NCI-H2171 (cell line): ENCODE measurements around the gene TRNP1.
A peak's percentile ranks its signal among the peaks of the same experiment; 100 is the strongest.
"Not testable (repeated sequence)": the region's sequence is repeated elsewhere in the genome, so short reads cannot be mapped to it uniquely, and the experiment has no call there.

Source experiments
- DNase-seq: peaks from one replicate; lab custom pipeline; 2025; lab: John Stamatoyannopoulos, UW

TRNP1 gene, protein sequence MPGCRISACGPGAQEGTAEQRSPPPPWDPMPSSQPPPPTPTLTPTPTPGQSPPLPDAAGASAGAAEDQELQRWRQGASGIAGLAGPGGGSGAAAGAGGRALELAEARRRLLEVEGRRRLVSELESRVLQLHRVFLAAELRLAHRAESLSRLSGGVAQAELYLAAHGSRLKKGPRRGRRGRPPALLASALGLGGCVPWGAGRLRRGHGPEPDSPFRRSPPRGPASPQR

DNA sequence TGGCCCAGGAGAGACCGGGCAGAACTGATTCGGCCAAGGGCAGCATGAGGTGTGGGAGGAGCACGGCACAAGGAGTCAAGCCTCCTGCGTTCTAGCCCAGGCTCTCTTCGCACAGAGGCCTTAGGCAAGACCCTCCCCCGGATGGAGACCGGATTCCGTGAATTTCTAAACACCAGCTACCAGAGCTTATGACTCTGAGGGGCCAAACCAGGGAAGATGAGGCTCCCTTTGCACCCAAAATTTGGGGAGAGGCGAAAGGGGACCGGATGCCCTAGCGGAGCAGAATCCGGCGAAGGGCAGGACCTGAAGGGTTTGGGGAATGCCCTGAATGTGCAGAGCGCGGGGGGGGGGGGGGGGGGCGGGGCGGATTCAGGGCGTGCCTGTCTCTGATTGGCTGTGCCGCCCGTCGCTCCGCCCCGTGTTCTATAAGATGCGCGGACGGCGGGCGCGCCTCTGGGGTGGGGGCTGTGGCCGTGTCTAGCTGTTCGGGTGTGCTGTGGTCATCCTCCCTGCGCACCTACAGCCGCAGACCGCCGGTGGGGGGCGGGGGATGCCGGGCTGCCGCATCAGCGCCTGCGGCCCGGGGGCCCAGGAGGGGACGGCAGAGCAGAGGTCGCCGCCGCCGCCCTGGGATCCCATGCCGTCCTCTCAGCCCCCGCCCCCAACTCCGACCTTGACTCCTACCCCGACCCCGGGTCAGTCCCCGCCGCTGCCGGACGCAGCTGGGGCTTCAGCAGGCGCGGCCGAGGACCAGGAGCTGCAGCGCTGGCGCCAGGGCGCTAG lies at the start of gene TRNP1:
Gene TRNP1, plus strand, starts transcription at position 456 of the 783 bp plus-strand sequence. Its CDS starts 95 bp downstream, at position 551.
- peak; percentile 76 for DNase-seq

DNA sequence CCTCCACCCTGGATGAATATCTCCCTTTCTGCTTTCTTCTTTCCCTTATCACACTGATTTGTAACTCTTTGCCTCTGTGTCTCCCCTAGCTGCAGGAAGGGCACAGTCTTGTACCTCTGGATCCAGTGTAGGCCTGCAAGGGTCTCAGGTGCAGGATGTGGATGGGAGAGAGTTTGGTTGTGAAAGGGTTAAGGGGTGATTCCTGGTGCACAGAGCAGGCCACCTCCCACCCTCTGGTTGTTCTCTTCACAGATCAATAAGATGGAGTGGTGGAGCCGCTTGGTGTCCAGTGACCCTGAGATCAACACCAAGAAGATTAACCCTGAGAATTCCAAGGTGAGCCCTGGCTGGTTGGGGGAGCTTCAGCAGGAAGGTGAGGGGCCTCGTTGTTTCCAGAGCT lies 48.4 kb upstream of the TRNP1 start:
- no peak for DNase-seq

DNA sequence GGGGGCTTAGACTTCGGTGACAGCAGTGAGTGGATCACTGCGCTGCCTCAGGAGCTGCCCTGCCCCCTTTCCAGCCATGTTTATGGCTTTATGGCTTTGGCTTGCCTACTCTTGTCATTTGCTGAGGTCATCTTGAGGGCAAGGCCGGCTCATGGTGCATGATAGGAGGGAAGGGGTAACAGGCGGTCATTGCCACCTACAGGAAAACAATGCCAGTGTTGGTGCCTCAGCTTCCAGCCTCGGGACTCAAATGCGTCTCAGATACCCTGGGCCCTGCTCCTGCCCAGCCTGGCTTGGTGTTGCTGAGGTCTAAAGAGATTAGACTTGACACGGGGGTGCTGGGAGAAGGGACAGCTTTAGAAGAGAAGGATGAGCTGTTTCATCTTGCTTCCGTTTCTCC lies 47.8 kb upstream of the TRNP1 start:
- no peak for DNase-seq

DNA sequence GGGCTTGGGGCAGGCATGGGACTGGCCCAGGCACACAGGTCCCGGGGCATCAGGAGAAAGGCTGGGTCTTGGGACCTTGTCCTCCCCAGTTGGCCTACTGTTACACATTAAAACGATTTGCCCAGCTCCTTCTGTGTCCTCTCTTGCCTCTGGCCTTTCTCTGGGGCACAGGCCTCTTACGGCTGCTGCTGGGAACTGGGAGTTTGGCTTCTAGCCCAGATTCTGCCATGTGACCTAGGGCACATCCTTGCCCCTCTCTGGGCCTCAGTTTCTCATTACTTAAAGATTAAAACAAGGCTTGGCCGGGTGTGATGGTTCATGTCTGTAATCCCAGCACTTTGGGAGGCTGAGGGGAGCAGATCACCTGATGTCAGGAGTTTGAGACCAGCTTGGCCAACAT lies 47.2 kb upstream of the TRNP1 start:
- DNase-seq = no peak

DNA sequence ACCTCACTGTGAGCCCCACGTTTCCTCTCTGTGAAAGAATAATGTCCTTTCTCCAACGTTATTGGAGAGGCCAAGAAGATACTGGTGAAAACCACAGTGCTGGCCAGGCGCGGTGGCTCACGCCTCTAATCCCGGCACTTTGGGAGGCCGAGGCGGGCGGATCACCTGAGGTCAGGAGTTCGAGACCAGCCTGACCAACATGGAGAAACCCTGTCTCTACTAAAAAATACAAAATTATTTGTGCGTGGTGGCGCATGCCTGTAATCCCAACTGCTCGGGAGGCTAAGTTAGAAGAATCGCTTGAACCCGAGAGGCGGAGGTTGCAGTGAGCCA lies 44.8 kb upstream of the TRNP1 start:
- not testable (repeated sequence) for DNase-seq

DNA sequence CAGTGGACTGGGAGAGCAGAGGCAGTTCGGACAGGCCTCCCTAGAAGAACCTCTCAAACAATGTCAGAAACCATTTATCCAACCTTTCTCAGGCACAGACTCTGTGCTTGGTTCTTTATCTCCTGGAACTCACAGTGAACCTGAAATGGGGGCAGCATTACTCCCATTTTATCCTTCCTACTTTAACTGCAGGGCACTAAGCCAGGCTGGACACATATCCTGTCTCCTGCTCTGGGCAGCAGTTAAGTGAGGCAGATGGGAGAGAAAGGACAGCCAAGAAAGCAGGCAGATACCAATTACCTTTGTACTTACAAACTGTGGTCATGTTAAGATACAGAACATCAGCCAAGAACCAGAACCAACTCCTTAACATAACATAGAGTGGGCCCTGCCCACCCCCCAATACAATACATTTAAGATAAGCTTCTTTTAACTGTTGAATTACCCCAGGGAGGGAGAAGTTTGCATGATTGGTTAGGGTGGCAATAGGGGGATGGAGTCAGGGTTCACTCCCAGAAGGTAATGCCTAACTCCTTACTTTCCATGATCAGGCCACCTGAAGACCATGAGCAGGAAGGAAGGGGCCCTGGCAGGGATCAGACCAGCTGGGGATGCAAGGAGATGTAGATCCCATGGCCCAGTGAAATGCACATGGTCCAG lies 44.1 kb upstream of the TRNP1 start:
- no peak for DNase-seq

DNA sequence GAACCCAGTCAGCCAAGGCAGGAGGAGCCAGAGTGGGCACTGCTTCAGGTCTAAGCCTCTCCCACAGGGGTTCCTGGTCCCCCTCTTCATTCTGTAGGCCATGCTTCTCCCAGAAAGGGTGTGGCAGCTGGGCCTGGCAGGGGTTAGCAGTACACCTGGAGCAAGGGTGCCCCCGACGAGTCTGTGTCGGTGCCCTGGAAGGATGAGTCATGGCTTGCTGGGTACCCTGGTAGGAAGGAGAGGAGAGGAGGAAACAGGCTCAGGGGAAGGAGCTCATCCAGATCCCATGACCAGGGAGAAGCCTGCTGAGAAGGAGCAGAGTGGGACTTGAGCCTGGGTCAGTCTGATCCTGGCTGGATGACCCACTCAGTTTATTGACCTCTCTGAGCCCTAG lies 43.6 kb upstream of the TRNP1 start:
- no peak for DNase-seq

DNA sequence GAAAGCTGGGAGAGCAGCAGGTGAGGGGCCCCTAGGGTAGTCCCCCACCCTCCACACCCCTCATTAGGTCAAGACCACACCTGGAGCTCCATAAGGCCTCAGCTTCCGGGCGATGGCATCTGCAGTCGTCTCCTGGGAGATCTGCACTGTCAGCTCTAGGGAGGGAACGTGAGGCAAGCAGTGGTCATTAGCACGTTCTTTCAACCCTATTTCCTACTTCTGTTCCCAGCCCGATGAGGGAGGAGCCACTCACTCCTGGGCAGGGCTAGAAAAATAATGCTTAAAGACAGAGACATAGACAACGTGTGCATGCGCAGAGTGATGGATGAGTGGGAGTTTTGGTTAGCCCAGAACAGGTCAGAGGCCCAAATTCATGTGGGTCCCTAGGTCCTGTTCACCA lies 42.9 kb upstream of the TRNP1 start:
- DNase-seq = no peak

DNA sequence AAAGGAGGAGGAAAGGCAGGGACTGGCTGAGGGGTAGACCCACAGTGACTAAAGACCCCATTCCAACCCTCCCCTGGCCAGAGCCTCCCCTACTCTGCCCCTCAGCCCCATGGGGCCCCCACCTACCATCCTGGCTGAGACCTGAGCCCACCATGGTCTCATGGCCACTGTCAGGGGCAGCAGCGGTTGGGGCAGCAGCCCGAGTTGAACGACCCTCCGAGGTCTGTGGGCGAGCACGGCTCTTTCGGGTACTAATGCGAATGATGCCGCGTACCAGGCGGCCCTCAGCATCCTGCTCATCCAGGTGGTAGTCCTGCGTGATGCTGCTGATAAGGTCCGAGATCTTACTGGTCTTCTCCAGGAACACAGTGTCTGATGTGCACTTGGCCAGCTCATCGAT lies 42.3 kb upstream of the TRNP1 start:
- no peak for DNase-seq

DNA sequence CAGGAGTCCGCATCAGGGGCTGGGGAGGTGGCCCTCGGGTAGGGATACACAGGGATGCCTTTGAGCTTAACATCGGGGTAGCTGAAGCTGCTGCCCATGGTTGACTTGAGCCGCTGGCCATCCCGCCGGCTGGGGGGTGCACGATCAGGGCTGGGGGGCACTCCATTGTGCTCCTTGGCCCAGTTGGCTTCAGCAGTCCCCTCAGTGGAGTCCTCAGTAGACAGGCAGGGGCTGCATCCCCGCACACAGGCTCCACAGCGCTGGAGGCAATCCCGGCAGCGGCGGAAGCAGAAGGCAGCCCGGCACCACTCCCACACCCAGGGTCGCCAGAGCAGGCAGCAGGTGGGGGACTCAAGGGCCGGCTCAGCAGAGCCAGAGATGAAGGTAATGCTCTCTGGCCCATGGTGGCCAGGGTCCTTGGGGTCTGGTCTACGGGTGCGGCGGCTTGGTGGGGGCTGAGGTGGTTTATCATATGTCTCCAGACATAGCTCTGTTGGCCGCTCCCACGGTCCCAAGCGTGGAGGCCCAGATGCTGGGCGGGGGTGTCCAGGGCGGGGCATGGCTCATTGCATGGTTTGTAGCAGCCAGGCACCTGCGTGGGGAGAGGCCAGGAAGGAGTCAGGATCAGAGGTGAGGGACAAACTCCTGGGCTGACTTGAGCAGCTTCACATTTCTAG lies 41.5 kb upstream of the TRNP1 start:
- DNase-seq = no peak

DNA sequence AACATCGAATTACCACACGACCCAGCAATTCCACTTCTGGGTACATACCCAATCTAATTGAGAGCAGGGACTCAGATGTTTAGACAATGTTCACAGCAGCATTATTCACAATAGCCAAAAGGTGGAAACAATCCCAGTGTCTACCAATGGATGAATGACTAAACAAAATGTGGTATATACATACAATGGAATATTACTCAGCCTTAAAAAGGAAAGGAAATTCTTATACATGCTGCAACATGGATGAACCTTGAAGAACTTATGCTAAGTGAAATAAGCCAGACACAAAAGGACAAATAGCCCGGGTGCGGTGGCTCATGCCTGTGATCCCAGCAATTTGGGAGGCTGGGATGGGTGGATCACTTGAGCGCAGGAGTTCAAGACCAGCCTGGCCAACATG lies 40.1 kb upstream of the TRNP1 start:
- no peak for DNase-seq

DNA sequence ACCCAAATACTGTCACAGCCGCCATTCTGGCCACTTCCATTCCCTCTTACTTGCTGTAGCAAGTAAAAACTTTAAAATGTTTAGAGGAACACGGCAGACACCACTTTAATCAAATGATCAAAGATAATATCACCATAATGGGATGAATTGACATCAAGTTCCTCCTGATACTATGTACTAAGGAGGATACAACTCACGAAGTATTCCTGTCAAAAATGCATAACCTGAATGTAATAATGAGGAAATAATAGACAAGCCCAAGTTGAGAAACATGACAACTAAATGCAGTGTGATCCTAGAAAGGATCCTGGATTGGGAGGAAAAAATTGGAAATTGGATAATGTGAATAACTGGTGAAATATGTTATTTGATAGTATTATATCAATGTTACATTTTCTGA lies 37.2 kb upstream of the TRNP1 start:
- DNase-seq = no peak

DNA sequence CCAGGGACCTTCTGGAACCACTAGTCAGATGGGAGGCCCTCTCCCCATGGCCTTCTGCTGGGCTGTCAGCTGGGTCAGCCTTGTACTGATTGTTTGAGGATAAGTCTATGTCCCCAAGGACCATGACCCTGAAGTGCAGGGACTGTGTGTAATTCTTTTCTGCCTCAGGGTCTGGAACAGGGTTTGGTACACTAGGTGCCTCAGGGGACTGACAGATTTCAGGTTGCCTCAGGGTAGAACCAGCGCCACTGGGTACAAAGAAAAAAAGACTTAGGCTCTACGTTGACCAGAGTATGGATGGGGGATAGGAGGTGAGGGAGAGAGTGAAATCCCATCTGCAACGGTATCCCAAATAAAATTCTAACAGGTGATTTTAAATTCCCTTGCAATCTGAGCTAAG lies 36.2 kb upstream of the TRNP1 start:
- no peak for DNase-seq

DNA sequence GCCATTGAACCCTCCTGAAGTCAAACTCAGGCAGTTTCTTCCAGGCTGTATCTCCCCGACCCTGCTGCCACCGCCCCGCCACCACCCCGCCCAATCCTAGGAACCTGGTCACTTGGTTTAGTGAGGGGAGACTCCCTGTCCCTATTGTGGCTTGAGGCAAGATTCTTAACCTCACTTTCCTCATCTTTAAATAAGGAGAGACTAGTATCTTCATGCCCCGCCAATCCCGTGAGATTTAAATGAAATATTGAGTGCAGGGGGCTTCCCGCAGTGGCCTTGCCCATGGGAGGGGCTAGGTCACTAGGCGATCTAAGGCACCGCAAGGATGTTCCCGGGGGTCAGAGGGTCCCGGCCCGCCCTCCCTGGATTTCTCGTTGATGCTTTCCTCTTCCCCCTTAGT lies 34.2 kb upstream of the TRNP1 start:
- no peak for DNase-seq

DNA sequence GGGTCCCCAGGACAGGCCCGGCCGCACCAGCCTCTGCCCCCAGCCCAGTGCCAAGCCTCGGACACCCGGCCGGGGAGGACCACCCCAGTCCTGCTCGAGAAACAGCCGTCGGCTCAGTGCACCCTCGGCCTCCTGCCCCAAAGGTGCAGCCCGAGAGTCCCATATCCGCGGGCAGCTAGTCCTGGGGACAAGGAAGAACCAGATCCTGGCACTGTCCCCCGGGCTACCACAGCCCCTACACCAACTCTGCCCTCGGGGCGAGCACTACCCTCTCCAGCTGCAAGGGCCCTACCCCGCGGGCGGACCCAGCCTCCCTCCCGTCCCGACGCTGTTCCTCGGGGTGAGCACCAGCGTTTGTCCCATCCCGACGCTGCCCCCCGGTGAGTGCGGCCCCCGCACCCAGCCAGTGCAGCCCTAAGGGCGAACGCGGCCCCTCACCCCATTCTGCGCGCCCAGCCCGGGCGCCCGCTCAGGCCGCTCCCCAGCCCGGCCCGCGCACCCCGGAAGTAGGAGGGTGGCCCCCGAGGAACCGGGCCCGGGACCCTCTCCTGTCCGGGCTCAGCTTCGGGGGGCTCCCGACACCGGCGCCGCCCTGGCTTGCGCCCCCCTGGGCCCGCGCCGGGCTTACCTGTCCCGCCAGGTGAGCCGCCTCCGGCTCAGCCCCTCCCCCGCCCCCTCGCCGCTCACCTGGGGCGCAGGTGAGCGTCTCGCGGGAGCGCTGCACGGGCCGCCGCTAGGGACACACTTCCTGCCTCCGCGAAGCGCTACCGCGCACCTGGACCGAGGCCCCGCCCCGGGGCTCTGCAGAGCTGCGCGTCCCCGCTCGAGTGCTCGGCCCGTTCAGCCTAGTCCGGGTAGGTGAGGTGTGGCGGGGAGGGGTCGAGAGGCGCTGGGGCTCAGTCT lies 33.5 kb upstream of the TRNP1 start, which contains the start of gene KDF1:
Gene KDF1, minus strand, starts transcription at position 747 of the 903 bp plus-strand sequence. CDS start 8,088 bp downstream, outside the sequence.
- DNase-seq = peak; percentile 76

DNA sequence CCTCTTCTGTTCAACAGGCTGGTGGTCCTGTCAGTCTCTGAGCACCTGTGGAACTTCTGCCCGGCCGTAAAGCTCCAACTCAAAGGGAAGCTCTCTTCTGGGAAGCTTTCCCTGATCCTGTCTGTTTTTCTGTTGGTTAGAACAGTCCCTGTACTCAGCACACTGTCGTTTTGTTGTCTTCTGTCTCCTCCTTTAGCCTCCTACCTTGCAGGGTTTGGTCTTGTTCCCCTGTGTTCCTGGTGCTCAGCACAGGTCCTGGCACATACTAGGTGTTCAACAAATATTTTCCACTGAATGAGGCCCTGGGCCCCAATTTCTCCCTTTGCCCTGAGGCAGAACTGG lies 32.9 kb upstream of the TRNP1 start:
- no peak for DNase-seq

DNA sequence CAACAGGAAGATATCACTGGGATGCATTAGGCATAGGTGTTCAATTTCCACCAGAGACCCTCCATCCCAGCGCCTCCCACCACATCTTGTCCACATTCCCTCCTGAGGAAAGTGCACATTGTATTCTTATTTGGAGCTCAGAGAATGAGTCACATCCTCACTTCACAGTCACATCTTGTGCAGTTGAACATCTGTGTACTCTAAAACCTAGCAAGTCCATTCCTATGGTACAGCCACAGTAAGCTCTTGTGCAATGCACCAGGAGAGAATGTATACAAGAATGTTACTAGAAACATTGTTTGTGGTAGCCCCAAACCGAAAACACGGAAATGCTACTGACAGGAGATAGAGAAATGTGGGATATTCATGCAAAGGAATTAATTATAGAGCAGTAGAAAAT lies 31.7 kb upstream of the TRNP1 start:
- DNase-seq = no peak

DNA sequence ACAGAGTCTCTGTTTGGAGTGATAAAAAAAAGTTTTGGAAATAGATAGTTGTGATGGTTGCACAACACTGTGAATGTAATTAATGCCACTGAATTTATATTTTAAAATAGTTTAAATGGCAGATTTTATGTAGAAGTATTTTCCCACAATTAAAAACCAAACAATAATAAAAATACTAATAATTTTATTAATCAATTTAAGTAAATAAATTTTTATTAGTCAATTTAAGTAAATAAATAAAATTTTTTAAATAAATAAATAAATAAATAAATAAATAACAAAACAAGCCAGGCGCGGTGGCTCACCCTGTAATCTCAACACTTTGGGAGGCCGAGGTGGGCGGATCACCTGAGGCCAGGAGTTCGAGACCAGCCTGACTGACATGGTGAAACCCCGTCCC lies 28.3 kb upstream of the TRNP1 start:
- DNase-seq = no peak

DNA sequence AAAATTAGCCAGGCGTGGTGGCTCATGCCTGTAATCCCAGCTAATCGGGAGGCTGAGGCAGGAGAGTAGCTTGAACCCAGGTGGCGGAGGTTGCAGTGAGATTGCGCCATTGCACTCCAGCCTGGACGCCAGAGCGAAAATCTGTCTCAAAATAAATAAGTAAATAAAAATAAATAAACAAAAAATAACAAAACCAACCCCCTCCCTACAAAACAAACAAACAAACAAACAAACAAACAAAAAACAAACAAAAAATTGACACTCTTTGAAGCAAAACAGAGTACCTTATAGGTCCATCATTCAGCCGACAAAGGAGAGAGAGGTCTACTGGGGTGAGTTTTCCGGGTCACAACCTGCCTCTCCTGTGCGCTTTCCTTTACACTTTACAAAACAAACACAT lies 27.9 kb upstream of the TRNP1 start:
- DNase-seq = no peak

DNA sequence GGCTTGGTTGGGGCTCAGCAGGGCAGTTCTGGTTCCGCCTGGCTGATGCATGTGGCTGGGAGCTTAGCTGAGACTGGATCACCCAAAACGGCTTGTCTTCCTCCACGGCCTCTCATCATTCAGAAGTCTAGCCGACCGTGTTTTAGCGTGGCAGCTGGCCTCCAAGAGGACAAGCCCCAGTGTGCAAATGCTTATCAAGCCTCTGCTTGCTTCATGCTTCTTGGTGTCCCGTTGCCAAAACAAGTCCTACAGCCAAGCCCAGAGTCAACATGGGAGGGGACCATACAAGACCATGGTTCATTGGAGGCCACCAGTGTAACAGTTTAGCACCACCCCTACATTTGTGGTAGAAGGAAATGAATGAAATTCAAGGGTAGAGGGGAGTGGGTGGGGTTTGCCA lies 22.7 kb upstream of the TRNP1 start:
- peak; percentile 30 for DNase-seq

DNA sequence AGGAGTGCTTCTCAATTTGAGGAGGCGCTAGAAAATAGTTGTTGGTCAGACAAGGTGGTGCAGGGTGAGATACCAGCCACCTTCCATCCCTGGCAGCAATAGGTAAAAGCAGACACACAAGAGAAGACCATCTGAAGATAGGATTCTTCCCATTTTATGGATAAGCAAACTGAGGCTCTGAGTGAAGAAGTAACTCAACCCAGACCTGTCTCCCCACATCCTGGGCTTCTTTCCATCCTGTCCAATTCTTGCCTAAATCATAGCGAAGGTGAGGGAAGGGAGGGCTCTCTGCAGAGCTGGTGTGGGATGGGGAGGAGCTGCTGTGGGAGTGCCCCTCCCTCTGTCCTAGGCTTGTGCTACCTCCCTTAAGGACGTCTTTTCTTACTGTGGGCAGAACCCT lies 21.9 kb upstream of the TRNP1 start:
- DNase-seq = no peak

DNA sequence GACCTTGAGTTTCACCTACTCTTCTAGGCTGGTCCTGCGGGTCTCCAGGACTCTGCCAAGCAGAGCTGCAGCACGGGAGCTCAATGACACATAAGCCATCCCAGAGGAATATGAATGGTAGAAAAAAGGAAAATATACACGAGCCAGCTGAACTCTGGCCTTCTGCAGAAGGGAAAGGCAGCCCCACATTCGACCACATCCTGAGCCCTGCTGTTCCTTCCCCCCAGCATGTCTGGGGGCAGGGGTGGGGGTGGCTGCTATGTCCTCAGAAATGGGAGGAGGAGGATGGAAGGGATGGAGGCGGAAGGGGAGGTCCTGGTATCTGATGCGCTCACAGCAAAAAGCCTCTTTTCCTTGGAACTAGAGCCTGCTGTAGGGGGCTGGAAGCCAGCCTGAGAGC lies 21.1 kb upstream of the TRNP1 start:
- no peak for DNase-seq
